ENCODE results near the gene NHS.

Gene NHS

DNA sequence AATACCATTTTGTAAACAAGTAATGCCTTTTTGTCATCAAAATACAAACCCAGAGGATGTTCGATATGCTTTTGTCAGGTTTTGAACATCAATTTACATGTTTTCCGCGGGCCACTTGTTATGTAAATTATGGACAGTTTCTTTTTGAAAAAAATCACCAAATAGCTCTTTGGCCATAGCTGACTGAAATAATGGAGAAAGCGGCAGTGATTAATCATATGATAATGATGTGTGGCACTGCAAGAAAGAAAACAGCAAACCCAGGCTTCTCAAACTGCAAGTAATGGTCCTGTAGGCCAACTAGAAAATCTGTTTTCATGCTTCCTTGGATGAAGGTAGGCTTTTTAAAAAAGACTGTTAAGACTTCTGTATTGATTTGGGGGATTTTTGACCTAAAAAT is 346.7 kb downstream of the NHS start:
- Histone ChIP-seq H4K20me1 (ENCODE audit: control insufficient read depth, insufficient read depth, low read depth, low read length) (no peaks in the 10 kb centered on the region), H3K9me2 (replicated peaks; ENCODE audit: control insufficient read depth, low read length) (no peaks in the 10 kb centered on the region), H3K27me3 (ENCODE audit: control insufficient read depth, low read length) (no peaks in the 10 kb centered on the region), H3F3A (ENCODE audit: control insufficient read depth, insufficient read depth) (no peaks in the 10 kb centered on the region), H3K4me2 (ENCODE audit: low read length) (no peak overlapping the region), H3K27ac (ENCODE audit: low read depth, low read length) (no peak overlapping the region), H3K9me3 (ENCODE audit: control insufficient read depth, insufficient read depth, low read length) (no peaks in the 10 kb centered on the region), H3K4me1 (ENCODE audit: control insufficient read depth, low read length) (no peaks in the 10 kb centered on the region), H3K79me2 (ENCODE audit: control insufficient read depth, low read length) (no peaks in the 10 kb centered on the region), H3K36me3 (ENCODE audit: control insufficient read depth, low read length) (no peaks in the 10 kb centered on the region), H3K4me3 (ENCODE audit: low read length) (no peak overlapping the region)
- TF ChIP-seq EZH2phosphoT487 (IDR thresholded peaks at IDR 0.05; ENCODE audit: borderline replicate concordance, low read length): no peak
- TF ChIP-seq, protein P1, sequence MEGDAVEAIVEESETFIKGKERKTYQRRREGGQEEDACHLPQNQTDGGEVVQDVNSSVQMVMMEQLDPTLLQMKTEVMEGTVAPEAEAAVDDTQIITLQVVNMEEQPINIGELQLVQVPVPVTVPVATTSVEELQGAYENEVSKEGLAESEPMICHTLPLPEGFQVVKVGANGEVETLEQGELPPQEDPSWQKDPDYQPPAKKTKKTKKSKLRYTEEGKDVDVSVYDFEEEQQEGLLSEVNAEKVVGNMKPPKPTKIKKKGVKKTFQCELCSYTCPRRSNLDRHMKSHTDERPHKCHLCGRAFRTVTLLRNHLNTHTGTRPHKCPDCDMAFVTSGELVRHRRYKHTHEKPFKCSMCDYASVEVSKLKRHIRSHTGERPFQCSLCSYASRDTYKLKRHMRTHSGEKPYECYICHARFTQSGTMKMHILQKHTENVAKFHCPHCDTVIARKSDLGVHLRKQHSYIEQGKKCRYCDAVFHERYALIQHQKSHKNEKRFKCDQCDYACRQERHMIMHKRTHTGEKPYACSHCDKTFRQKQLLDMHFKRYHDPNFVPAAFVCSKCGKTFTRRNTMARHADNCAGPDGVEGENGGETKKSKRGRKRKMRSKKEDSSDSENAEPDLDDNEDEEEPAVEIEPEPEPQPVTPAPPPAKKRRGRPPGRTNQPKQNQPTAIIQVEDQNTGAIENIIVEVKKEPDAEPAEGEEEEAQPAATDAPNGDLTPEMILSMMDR (IDR thresholded peaks at IDR 0.05; ENCODE audit: low read depth, low read length, poor library complexity, severe bottlenecking): no peak

DNA sequence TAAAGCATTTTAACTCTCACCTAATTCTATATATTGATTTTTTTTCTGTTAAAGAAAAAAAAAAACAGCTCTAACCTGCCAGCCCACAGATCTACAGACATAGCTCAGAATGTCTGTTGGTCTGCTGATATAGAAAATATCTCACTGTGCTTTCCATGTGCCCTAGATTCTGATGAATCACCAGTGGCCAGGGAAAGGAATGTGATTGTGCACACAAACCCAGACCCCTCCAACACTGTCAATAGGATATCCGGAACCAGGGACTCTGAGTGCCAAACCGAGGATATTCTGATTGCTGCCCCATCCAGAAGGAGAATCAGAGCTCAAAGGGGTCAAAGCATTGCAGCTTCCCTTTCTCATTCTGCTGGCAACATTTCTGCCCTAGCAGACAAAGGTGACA is 350.2 kb downstream of the NHS start:
- H3K9me3 ChIP-seq (ENCODE audit: control insufficient read depth, insufficient read depth, low read length): no peaks in the 10 kb centered on the region
- H3K4me3 ChIP-seq (ENCODE audit: low read length): no peak overlapping the region
- H3K9me2 ChIP-seq (replicated peaks; ENCODE audit: control insufficient read depth, low read length): no peaks in the 10 kb centered on the region
- TF ChIP-seq EZH2phosphoT487 (IDR thresholded peaks at IDR 0.05; ENCODE audit: borderline replicate concordance, low read length): no peak
- TF ChIP-seq, protein P1 (IDR thresholded peaks at IDR 0.05; ENCODE audit: low read depth, low read length, poor library complexity, severe bottlenecking): no peak
- H3F3A ChIP-seq (ENCODE audit: control insufficient read depth, insufficient read depth): no peaks in the 10 kb centered on the region
- no peaks in the 10 kb centered on the region for H4K20me1 ChIP-seq (ENCODE audit: control insufficient read depth, insufficient read depth, low read depth, low read length)
- H3K4me2 ChIP-seq (ENCODE audit: low read length): no peak overlapping the region
- no peaks in the 10 kb centered on the region for H3K79me2 ChIP-seq (ENCODE audit: control insufficient read depth, low read length)
- H3K27ac ChIP-seq (ENCODE audit: low read depth, low read length): no peak overlapping the region
- H3K4me1 ChIP-seq (ENCODE audit: control insufficient read depth, low read length): no peaks in the 10 kb centered on the region
- H3K36me3 ChIP-seq (ENCODE audit: control insufficient read depth, low read length): no peaks in the 10 kb centered on the region
- no peaks in the 10 kb centered on the region for H3K27me3 ChIP-seq (ENCODE audit: control insufficient read depth, low read length)

DNA sequence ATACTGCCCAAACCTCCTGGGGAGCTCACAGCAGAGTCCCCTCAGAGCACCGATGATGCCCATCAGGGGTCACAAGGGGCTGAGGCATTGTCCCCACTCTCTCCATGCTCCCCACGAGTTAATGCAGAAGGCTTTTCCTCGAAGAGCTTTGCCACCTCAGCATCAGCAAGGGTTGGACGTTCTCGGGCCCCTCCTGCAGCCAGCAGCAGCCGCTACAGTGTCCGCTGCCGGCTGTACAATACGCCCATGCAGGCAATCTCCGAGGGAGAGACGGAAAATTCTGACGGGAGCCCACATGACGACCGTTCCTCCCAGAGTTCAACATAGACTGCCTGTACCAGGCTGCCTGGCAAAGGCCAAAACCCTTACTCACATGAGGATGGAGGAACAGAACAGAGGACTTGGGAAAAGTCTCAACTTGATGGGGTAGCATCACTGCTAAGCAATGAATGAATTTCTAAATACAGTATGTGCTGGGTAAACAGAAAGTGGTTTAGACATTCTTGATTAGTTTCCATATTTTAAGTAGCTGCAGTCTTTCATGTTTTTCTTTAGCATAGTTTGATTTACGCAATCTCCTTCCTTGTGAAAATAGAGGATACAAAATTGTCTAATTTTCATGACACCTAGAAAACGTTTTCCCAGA is 357.3 kb downstream of the NHS start:
- Histone ChIP-seq H3K4me3 (ENCODE audit: low read length) (no peak overlapping the region), H3K27ac (ENCODE audit: low read depth, low read length) (no peak overlapping the region), H3K4me2 (ENCODE audit: low read length) (no peak overlapping the region), H3K27me3 (ENCODE audit: control insufficient read depth, low read length) (no peaks in the 10 kb centered on the region), H3K9me3 (ENCODE audit: control insufficient read depth, insufficient read depth, low read length) (no peaks in the 10 kb centered on the region), H3K4me1 (ENCODE audit: control insufficient read depth, low read length) (no peaks in the 10 kb centered on the region), H3K79me2 (ENCODE audit: control insufficient read depth, low read length) (no peaks in the 10 kb centered on the region), H3K36me3 (ENCODE audit: control insufficient read depth, low read length) (no peaks in the 10 kb centered on the region), H4K20me1 (ENCODE audit: control insufficient read depth, insufficient read depth, low read depth, low read length) (no peaks in the 10 kb centered on the region), H3K9me2 (replicated peaks; ENCODE audit: control insufficient read depth, low read length) (no peaks in the 10 kb centered on the region), H3F3A (ENCODE audit: control insufficient read depth, insufficient read depth) (no peaks in the 10 kb centered on the region)
- TF ChIP-seq, protein P1 (IDR thresholded peaks at IDR 0.05; ENCODE audit: low read depth, low read length, poor library complexity, severe bottlenecking): no peak
- no peak for TF ChIP-seq EZH2phosphoT487 (IDR thresholded peaks at IDR 0.05; ENCODE audit: borderline replicate concordance, low read length)

Measured in DOHH2 (cell line).